OCI-M1 (cell line): ENCODE measurements around the gene DNAAF3.
A peak's percentile ranks its signal among the peaks of the same experiment; 100 is the strongest.

Experiments used
- DNase-seq: peaks from one replicate; lab custom pipeline; 2025; lab: John Stamatoyannopoulos, UW

The DNAAF3 gene

DNA sequence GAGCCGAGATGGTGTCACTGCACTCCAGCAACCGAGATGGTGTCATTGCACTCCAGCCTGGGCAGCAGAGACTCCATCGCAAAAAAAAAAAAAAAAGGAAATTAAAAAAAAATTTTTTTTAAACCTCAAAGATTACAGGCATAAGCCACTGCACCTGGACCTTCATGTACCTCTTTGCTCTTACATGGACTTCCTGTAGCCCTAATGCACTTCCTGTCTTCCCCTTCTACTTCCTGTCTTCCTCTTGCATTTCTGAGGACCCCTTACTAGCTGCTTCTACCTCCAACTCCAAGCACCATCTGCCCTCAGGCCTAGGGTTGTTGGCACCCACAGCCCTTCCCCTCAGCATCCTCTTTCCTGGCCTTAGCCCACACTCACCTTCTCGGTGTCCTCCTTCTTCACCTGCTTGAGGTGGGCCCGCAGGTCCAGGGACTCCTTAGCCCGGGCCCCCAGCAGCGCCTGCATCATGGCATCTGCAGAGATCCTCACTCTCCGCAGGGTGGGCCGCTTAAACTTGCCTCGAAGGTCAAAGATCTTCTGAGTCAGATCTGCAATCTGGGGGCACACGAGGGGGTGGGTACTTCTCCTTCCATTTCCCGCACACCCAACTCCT, 12.7 kb downstream of the DNAAF3 start:
- DNase-seq, result no peak

DNA sequence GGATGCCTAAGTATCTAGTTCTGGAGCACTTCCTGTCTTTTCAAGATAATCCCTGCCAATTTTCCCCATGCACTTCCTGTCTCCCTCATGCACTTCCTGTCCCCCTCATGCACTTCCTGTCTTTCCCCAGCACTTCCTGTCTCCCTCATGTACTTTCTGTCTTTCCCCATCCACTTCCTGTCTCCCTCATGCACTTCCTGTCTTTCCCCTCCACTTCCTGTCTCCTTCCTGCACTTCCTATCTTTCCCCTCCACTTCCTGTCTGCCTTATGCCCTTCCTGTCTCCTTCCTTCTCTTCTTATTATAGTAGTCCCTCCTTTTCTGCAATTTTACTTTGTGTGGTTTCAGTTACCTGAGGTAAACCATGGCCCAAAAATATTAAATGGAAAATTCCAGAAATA, 14.4 kb downstream of the DNAAF3 start:
- peak; percentile 39 for DNase-seq

- DNase-seq, result no peak
Observed at GRCh38 chr19:55149078-55150003, 17.1 kb downstream of the DNAAF3 start, which contains the start of gene TNNT1. TSS of gene TNNT1 (minus strand) at chr19:55149206. CDS start at chr19:55147157, 2,049 bp downstream.

- DNase-seq, result no peak
Observed at GRCh38 chr19:55147545-55148251, 18.7 kb downstream of the DNAAF3 start.

- DNase-seq, result peak; percentile 80
Observed at GRCh38 chr19:55146705-55147273, 19.6 kb downstream of the DNAAF3 start.

GRCh38 chr19:55146078-55146704, 20.2 kb downstream of the DNAAF3 start:
- DNase-seq, result peak; percentile 95

DNA sequence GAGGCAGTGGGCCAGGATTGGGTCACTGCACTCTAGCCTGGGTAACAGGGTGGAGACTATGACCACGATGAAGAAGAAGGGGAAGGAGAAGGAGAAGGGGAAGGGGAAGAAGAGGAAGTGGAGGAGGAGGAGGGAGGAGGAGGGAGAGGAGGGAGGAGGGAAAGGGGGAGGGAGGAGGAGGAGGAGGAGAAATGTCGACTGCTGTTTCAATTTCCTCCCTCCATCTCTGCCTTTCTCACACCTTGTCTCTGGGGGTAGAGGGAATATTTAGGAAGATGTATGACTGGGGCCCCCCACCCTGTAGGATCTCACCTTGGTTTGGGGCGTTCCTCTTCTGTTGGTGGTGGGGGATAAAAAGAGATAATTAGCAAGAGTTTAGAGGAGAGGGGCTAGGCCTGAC, 21.2 kb downstream of the DNAAF3 start:
- DNase-seq, result peak; percentile 84

DNA sequence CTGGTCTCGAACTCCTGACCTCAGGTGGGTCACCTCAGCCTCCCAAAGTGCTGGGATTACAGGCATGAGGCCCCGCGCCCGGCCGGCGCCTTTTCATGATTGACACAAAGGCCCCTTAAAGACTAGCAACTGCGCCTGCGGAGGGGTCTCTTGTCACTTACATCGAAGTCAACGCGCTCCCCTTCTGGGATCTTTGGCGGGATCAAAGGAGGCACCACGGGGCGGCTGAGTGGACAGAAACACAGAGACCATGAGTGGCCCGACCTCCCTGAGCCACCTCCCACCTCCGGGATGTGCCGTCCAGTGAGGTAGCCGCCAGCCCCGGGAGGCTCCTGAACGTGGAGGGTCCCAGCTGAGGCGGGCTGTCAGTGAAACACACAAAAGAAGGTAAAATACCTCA, 24.7 kb downstream of the DNAAF3 start:
- no peak for DNase-seq

DNA sequence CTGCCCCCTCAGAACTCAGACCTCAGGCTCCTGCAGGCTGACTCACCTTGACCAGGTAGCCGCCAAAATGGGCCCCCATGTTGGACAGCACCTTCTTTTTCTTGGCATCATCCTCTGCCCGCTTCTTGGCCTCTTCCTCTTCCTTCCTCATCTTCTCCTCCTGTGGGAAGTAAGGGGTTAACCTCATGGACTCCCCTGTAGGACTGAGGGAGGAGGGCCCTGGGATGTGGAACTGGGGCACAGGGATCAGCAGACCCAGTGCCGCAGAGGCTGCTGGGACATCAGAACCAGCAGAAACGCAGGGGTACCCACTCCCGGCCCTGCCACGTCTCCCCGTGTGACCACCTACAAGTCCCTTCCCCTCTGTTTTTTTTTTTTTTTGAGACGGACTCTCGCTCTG, 28.5 kb downstream of the DNAAF3 start:
- no peak for DNase-seq

GRCh38 chr19:55136399-55137102, 29.9 kb downstream of the DNAAF3 start:
- no peak for DNase-seq

- no peak for DNase-seq
Observed at GRCh38 chr19:55134736-55135135, 31.7 kb downstream of the DNAAF3 start.

GRCh38 chr19:55133639-55134444, 32.6 kb downstream of the DNAAF3 start:
- DNase-seq, result no peak

GRCh38 chr19:55132453-55133129, 33.8 kb downstream of the DNAAF3 start:
- no peak for DNase-seq

GRCh38 chr19:55131421-55131820, 35.0 kb downstream of the DNAAF3 start:
- no peak for DNase-seq

DNA sequence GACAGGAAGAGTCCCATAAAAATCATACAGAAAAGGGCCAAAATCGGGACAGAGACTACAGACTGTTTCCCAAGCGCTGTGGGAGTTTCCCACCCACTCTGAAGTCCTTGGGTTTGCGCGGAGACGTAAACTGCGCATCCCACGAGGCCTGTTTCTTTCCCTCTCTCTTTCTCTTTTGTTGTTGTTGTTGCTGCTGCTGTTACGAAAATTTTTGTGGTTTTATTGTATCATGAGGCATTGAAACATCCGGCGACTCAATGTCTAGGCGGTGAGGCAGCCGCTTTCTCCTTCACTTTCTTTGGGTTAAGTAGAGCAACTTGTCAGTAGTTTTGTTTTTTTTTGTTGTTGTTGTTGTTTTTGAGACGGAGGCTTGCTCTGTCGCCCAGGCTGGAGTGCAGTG, 47.4 kb downstream of the DNAAF3 start:
- DNase-seq, result no peak

- peak; percentile 74 for DNase-seq
Observed at GRCh38 chr19:55118401-55118991, 47.9 kb downstream of the DNAAF3 start.

GRCh38 chr19:55117663-55118391, 48.6 kb downstream of the DNAAF3 start:
- peak; percentile 99 for DNase-seq

- DNase-seq, result peak; percentile 39
Observed at GRCh38 chr19:55116859-55117662, 49.4 kb downstream of the DNAAF3 start, which contains the start of gene PPP1R12C. TSS of gene PPP1R12C (minus strand) at chr19:55117637. CDS start at chr19:55117543, 94 bp downstream.
